OCI-LY1 (cell line): ENCODE data around the gene KIRREL3.

Experiments used
- H2AFZ ChIP-seq: fragments of 200-600 bp; sonication (generic), shearing (Covaris generic); 2 replicates; pipeline ENCODE4 v1.6.0; 2014; ENCODE audit warnings: antibody characterized with exemption, mild to moderate bottlenecking, low read length
- H3F3A ChIP-seq: fragments of 200-600 bp; sonication (generic), shearing (Covaris generic); 2 replicates; pipeline ENCODE4 v1.6.0; 2014; ENCODE audit warnings: mild to moderate bottlenecking, antibody characterized with exemption, low read length, moderate library complexity; ENCODE audit not compliant: insufficient read depth
- H3K27ac ChIP-seq: fragments of 200-600 bp; sonication (generic); 2 replicates; pipeline ENCODE4 v1.5.1; 2014; ENCODE audit warnings: low read length, mixed run types, mild to moderate bottlenecking, low read depth; ENCODE audit not compliant: poor library complexity, severe bottlenecking
- H3K27me3 ChIP-seq: fragments of 200-600 bp; sonication (generic); 2 replicates; pipeline ENCODE4 v1.6.0; 2014; ENCODE audit warnings: antibody characterized with exemption, mild to moderate bottlenecking, low read length, moderate library complexity; ENCODE audit not compliant: insufficient read depth
- H3K36me3 ChIP-seq: fragments of 200-600 bp; sonication (generic); 2 replicates; pipeline ENCODE4 v1.6.1; 2014; ENCODE audit warnings: mild to moderate bottlenecking, antibody characterized with exemption, low read length, moderate library complexity, mixed read lengths; ENCODE audit not compliant: insufficient read depth
- H3K4me1 ChIP-seq: fragments of 200-600 bp; sonication (generic); 2 replicates; pipeline ENCODE4 v1.5.1; 2014; ENCODE audit warnings: mild to moderate bottlenecking, low read length, moderate library complexity; ENCODE audit not compliant: insufficient read depth, severe bottlenecking
- H3K4me2 ChIP-seq: fragments of 200-600 bp; sonication (generic), shearing (Covaris generic); 2 replicates; pipeline ENCODE4 v1.6.1; 2014; ENCODE audit warnings: low read length
- H3K4me3 ChIP-seq: fragments of 200-600 bp; sonication (generic); 2 replicates; pipeline ENCODE4 v1.5.1; 2014; ENCODE audit warnings: low read length, low read depth, mild to moderate bottlenecking, mixed read lengths; ENCODE audit not compliant: poor library complexity, severe bottlenecking
- H3K79me2 ChIP-seq: fragments of 200-600 bp; shearing (Covaris generic); 2 replicates; pipeline ENCODE4 v1.6.1; 2016; ENCODE audit warnings: mixed run types, low read length, mixed read lengths; ENCODE audit not compliant: insufficient read depth
- H3K9ac ChIP-seq: fragments of 200-600 bp; sonication (generic), shearing (Covaris generic); 2 replicates; pipeline ENCODE4 v1.6.1; 2014; ENCODE audit warnings: mild to moderate bottlenecking, low read length, mixed read lengths
- H3K9me2 ChIP-seq: fragments of 200-600 bp; sonication (generic), shearing (Covaris generic); 2 replicates; pipeline ENCODE4 v1.6.1; 2014; ENCODE audit warnings: low read depth, mild to moderate bottlenecking, low read length, mixed read lengths
- H3K9me3 ChIP-seq: fragments of 200-600 bp; shearing (Covaris generic); 2 replicates; pipeline ENCODE4 v1.6.1; 2014; ENCODE audit warnings: low read length, mixed read lengths
- H4K20me1 ChIP-seq: fragments of 200-600 bp; sonication (generic), shearing (Covaris generic); 2 replicates; pipeline ENCODE4 v1.6.0; 2016; ENCODE audit warnings: mild to moderate bottlenecking, low read length; ENCODE audit not compliant: insufficient read depth
- EZH2 ChIP-seq: fragments of 200-600 bp; sonication (generic), shearing (Covaris generic); IDR thresholded peaks from 2 replicates; pipeline ENCODE4 v1.8.0; 2017; ENCODE audit warnings: borderline replicate concordance, mixed run types, mild to moderate bottlenecking, antibody characterized with exemption, low read length, moderate library complexity, mixed read lengths
- TF ChIP-seq, protein P1 (sequence below): fragments of 200-600 bp; sonication (generic), shearing (Covaris generic); IDR thresholded peaks from 2 replicates; pipeline ENCODE4 v1.5.1; 2017; ENCODE audit warnings: mild to moderate bottlenecking, antibody characterized with exemption, low read length, moderate library complexity, mixed read lengths

KIRREL3 gene

DNA sequence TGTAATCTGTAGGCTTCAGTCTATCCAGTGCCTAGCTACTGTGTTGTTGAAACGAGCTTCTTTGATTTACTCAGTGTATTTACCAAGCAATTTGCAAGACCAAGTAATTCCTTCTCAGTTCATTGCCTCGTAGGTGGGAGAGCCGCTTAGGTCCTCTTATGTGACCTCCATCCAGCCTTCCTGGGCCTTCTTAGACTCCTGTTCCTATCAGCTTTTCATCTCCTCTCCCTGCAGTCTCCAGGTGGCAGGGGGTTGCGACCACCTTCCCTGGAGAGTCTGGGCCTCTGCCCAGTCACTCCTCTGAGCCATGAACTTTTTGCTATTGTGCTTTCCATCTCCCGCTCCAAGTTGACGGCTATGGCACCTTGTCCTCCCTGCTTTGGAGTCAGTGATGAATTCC, 251.8 kb downstream of the KIRREL3 start:
- H2AFZ ChIP-seq = no peak overlapping the region
- H3K27me3 ChIP-seq = no peaks in the 10 kb centered on the region
- H3K4me3 ChIP-seq = no peak overlapping the region
- H4K20me1 ChIP-seq = no peaks in the 10 kb centered on the region
- H3K9me2 ChIP-seq = no peaks in the 10 kb centered on the region
- TF ChIP-seq EZH2 = no peak
- TF ChIP-seq, protein P1, sequence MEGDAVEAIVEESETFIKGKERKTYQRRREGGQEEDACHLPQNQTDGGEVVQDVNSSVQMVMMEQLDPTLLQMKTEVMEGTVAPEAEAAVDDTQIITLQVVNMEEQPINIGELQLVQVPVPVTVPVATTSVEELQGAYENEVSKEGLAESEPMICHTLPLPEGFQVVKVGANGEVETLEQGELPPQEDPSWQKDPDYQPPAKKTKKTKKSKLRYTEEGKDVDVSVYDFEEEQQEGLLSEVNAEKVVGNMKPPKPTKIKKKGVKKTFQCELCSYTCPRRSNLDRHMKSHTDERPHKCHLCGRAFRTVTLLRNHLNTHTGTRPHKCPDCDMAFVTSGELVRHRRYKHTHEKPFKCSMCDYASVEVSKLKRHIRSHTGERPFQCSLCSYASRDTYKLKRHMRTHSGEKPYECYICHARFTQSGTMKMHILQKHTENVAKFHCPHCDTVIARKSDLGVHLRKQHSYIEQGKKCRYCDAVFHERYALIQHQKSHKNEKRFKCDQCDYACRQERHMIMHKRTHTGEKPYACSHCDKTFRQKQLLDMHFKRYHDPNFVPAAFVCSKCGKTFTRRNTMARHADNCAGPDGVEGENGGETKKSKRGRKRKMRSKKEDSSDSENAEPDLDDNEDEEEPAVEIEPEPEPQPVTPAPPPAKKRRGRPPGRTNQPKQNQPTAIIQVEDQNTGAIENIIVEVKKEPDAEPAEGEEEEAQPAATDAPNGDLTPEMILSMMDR = no peak
- H3K36me3 ChIP-seq = no peaks in the 10 kb centered on the region
- H3K27ac ChIP-seq = no peak overlapping the region
- H3K4me2 ChIP-seq = no peak overlapping the region
- H3F3A ChIP-seq = no peaks in the 10 kb centered on the region
- H3K9me3 ChIP-seq = no peaks in the 10 kb centered on the region
- no peak overlapping the region for H3K9ac ChIP-seq
- H3K4me1 ChIP-seq = no peaks in the 10 kb centered on the region
- H3K79me2 ChIP-seq = no peaks in the 10 kb centered on the region

DNA sequence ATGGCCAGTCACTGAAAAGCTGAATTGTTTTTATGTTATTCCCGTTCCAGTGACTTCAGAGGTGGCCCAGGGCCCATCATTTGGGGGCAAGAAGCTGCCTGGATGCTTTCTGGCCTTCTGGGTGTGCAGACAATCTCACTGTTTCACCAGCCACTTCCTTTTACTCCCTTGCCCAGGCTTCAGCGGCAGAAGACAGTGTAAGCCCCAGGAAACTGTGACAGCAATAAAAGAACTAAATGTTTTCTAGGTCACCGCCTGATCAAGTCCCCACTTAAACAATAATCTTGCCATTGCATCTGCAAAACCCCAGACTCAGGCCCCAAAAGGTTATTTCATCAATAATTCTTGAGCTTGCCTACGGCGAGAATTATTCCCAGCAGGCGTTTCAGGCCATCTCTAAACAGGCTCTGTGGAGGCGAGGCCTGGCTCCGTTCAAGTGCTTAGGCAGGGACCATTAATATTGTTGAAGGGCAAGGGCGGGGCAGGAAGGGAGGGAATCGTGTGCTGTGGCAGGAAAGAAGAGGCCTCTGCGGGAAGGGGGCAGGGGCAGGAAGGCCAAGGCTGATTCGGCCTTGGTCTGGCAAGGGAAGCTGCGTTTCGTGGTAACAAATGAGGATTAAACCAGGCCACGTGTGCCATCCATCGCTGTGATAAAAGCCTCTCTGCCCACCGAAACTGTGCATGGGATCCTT, 252.3 kb downstream of the KIRREL3 start:
- Histone ChIP-seq H3K4me2 (no peak overlapping the region), H2AFZ (no peak overlapping the region), H4K20me1 (no peaks in the 10 kb centered on the region), H3K9me3 (no peaks in the 10 kb centered on the region), H3K4me3 (no peak overlapping the region), H3F3A (no peaks in the 10 kb centered on the region), H3K4me1 (no peaks in the 10 kb centered on the region), H3K79me2 (no peaks in the 10 kb centered on the region), H3K9me2 (no peaks in the 10 kb centered on the region), H3K27ac (no peak overlapping the region), H3K27me3 (no peaks in the 10 kb centered on the region), H3K9ac (no peak overlapping the region), H3K36me3 (no peaks in the 10 kb centered on the region)
- TF ChIP-seq, protein P1 = no peak
- TF ChIP-seq EZH2 = no peak

DNA sequence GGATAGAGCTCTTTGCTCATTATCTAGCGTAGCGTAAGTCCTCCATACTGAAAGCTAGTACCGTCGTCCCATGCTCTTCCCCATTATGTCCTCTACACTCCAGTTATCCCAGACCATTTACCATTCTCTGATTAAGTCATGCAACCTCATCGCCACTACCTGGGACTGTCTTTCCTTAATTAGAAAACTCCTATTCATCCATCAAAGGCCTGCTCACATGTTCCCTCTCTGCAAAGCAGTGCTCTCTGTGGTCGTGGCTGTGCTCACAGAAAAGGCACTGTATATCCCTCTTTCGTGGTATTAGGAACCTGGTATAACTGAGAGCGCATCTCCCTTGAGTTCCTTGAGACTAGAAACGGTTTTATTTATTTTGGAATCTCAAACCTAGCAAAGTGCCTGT, 253.3 kb downstream of the KIRREL3 start:
- Histone ChIP-seq H3K27me3 (no peaks in the 10 kb centered on the region), H3K79me2 (no peaks in the 10 kb centered on the region), H3F3A (no peaks in the 10 kb centered on the region), H3K4me2 (no peak overlapping the region), H3K4me3 (no peak overlapping the region), H2AFZ (no peak overlapping the region), H3K36me3 (no peaks in the 10 kb centered on the region), H4K20me1 (no peaks in the 10 kb centered on the region), H3K4me1 (no peaks in the 10 kb centered on the region), H3K9me3 (no peaks in the 10 kb centered on the region), H3K27ac (no peak overlapping the region), H3K9ac (no peak overlapping the region), H3K9me2 (no peaks in the 10 kb centered on the region)
- TF ChIP-seq, protein P1 = no peak
- TF ChIP-seq EZH2 = no peak
